Forelimb muscle (tissue), 1 donor: ENCODE measurements around the gene DLX1. TPM values are rescaled to one million over a fixed set of nuclear protein-coding genes. Genes with fewer than 3 reads are reported as not detected.
"Not testable (repeated sequence)": the region's sequence is repeated elsewhere in the genome, so short reads cannot be mapped to it uniquely, and the experiment has no call there.

Experiments
- DNase-seq: peaks from one replicate; pipeline ENCODE4 v3.0.0-alpha.2; 2013; ENCODE audit warnings: low read depth
- polyA plus RNA-seq: library from polyadenylated mRNA; unstranded; fragments of 120-200 nt; gene quantifications from one replicate; pipeline ENCODE4 v1.2.1, GENCODE V29; 2013; ENCODE audit not compliant: insufficient read length

The DLX1 gene
- polyA plus RNA-seq, 1 donor = 0.35 TPM

GRCh38 chr2:172109256-172109987, 24.1 kb downstream of the DLX1 start:
- no peak for DNase-seq

- DNase-seq = no peak
Measured at GRCh38 chr2:172109988-172110811, 24.9 kb downstream of the DLX1 start.

GRCh38 chr2:172113617-172114016, 28.3 kb downstream of the DLX1 start:
- no peak for DNase-seq

- DNase-seq = not testable (repeated sequence)
Measured at GRCh38 chr2:172114176-172114575, 28.9 kb downstream of the DLX1 start.

GRCh38 chr2:172114579-172114978, 29.3 kb downstream of the DLX1 start:
- DNase-seq = no peak

GRCh38 chr2:172116107-172116506, 30.8 kb downstream of the DLX1 start:
- DNase-seq = no peak

GRCh38 chr2:172119089-172119488, 33.8 kb downstream of the DLX1 start:
- no peak for DNase-seq

- DNase-seq = no peak
Measured at GRCh38 chr2:172120118-172120517, 34.8 kb downstream of the DLX1 start.

GRCh38 chr2:172128484-172128883, 43.2 kb downstream of the DLX1 start:
- no peak for DNase-seq

GRCh38 chr2:172129404-172129803, 44.1 kb downstream of the DLX1 start:
- DNase-seq = no peak

- DNase-seq = no peak
Measured at GRCh38 chr2:172131713-172132555, 46.6 kb downstream of the DLX1 start.

- DNase-seq = no peak
Measured at GRCh38 chr2:172134270-172134669, 49.0 kb downstream of the DLX1 start.

GRCh38 chr2:172135446-172135845, 50.1 kb downstream of the DLX1 start:
- no peak for DNase-seq

- no peak for DNase-seq
Measured at GRCh38 chr2:172137109-172137508, 51.8 kb downstream of the DLX1 start.

- DNase-seq = no peak
Measured at GRCh38 chr2:172137943-172138342, 52.6 kb downstream of the DLX1 start.

GRCh38 chr2:172138727-172139126, 53.4 kb downstream of the DLX1 start:
- not testable (repeated sequence) for DNase-seq

Other genes with a start within 250 kb of the DLX1 start
- 27.7 TPM for gene SLC25A12, start 191.3 kb upstream of the DLX1 start, polyA plus RNA-seq
- gene HAT1, start 163.0 kb upstream of the DLX1 start, polyA plus RNA-seq = 35.9 TPM
- 14.4 TPM for gene METAP1D, start 85.6 kb upstream of the DLX1 start, polyA plus RNA-seq
- 0.11 TPM for gene DLX2, start 17.4 kb downstream of the DLX1 start, polyA plus RNA-seq